ENCODE measurements around the gene ALPI. TPM values are rescaled to one million over a fixed set of nuclear protein-coding genes. Genes with fewer than 3 reads are reported as not detected.
A peak's percentile ranks its signal among the peaks of the same experiment; 100 is the strongest.

ALPI gene
- total RNA-seq, 1 experiment from 2014 or later, result not detected

DNA sequence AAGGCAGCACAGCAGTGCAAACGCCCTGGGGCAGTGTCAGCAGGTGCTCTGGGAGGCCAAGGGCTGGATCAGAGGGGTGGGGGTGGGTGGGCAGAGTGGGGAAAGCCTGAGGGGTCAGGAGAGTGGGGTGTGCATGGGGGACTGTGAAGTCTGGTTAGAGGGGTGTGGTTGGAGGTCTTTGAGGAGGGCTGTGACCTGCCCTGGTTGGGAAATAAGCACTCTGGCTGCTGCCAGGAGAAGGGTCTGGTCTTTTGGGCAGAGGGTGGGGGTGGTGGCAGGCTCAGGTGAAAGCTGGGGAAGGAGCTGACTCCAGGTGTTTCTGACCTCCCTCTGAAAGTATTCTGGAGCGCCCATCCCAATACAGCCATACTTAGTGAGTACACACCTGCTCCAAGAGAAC, 4.2 kb downstream of the ALPI start:
- no peak for DNase-seq (ENCODE audit: low read depth)

DNA sequence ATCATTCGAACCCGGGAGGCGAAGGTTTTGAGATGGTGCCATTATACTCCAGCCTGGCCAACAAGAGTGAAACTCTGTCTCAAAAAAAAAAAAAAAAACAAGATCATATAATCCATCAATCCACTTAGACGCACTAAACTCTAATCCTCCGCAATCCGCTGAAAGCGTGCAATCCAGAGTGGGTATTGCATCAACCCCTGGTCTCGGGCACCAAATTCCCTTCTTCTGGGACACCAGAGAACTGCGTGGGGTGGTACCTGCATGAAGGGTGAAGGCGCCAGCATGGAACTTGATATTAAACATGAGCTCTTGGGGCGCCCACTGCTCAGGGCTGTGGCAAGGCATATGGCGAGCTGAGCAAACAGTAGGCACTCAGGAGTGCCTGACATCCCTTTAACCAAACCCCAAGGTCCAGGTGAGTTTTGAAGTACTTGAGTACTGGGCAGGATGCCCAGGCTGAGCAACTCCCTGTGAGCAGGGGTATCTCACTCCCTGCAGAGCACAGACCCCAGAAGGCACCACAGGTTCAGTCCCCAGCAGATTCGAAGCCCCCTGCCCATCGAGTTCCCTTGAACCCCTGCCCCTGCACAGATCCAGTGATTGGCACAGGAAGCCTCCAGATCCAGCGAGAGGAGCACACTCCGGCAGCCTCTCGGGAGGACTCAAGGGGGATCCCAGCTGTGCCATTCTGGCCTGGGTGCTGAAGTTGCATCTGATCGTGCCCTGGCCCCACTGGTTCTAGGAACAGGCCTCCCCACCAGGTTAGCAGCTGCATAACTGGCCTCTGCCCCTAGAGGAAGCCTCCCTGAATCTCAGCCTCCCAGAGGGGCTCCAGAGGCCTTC, 8.0 kb downstream of the ALPI start:
- DNase-seq (ENCODE audit: low read depth), result no peak

DNA sequence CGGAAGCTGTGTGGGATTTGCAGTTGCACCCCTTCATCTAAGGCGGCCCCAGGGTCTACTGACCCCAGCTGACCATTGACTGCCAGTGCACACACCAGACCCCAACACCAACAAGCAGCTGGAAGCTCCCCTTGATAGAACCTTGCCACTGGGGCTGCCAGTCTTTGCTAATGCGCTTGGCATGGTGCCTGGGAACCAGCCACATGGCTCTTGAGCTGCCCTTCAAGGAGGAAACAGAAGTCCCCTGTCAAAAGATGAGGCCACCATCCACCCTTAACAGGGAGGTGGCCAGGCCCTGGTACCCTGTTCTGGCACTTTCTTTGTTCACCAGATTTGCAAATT, 8.6 kb downstream of the ALPI start:
- no peak for DNase-seq (ENCODE audit: low read depth)

- no peak for DNase-seq (ENCODE audit: low read depth)
Observed at GRCh38 chr2:232465061-232465460, 9.1 kb downstream of the ALPI start.

DNA sequence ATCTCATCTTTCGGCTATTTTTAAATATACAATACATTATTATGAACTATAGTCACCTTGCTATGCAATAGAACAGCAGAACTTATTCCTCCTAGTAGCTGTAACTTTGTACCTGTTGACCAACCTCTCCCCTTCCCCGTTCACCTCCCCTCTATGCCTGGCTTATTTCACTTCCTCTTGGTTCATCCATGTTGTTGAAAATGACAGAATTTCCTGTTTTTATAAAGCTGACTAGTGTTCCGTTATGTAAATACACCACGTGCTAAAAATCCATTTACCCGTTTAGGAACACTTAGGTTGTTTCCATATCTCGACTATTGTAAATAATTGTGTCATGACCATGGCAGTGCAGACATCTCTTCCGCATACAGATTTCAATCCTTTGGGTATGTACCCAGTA, 10.3 kb downstream of the ALPI start:
- no peak for DNase-seq (ENCODE audit: low read depth)

GRCh38 chr2:232473467-232473890, 17.5 kb downstream of the ALPI start:
- peak; percentile 24 for DNase-seq (ENCODE audit: low read depth)

DNA sequence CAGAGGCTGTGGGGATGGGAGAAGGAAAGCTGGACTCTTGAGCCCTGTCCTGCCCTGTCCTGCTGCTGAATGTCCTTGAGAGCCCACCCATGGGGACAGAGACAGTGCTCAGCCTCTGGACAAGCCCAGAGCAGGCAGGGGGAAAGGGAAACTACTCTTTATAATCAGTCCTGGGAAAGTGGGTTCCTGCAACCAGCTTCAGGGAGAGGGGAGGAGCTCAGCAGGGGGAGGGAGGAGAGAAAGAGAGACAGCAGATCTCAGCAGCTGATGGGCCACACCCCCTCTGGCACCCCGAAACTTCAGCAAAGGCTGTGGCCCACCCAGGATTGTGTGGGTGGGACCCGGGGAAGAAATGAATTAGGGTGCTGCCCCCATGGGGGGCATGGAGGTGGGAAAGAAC, 20.1 kb downstream of the ALPI start:
- DNase-seq (ENCODE audit: low read depth), result no peak

GRCh38 chr2:232476791-232477190, 20.8 kb downstream of the ALPI start:
- DNase-seq (ENCODE audit: low read depth), result no peak

DNA sequence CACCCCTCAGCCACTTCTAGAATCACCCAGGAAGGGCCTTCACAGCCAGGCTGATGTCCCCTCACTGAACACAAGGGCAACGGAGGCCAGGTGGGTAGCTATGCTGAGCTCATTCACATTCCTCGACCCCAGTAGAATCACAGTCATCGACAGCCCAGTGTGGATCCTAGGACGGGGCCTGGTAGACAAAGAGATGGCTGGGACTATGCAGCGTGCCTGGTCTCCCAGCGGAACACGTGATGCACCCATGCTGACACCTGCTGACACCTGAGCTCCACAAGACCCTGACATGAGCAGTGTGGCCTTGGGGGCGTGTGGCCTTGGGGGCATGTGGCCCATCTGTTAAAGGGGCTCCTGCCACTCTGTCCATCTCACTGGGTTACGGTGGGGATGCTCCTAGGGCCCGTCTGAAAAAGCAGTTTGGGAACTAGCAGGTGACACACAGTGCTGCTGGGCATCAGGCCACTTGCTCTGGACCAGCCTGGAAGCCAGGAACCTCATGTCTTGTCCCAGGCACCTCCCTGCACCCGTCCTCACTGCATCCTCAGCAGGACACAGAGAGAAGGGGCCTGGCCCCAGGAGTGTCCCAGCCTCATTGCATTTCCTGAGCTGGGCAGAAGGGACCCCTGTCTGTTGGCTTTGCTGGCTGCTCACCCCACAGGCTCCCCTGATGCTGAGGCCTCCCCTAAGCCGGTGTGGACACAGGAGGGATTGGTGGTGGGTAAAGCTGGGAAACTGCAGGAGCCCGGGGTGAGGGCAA, 22.0 kb downstream of the ALPI start:
- DNase-seq (ENCODE audit: low read depth), result no peak

DNA sequence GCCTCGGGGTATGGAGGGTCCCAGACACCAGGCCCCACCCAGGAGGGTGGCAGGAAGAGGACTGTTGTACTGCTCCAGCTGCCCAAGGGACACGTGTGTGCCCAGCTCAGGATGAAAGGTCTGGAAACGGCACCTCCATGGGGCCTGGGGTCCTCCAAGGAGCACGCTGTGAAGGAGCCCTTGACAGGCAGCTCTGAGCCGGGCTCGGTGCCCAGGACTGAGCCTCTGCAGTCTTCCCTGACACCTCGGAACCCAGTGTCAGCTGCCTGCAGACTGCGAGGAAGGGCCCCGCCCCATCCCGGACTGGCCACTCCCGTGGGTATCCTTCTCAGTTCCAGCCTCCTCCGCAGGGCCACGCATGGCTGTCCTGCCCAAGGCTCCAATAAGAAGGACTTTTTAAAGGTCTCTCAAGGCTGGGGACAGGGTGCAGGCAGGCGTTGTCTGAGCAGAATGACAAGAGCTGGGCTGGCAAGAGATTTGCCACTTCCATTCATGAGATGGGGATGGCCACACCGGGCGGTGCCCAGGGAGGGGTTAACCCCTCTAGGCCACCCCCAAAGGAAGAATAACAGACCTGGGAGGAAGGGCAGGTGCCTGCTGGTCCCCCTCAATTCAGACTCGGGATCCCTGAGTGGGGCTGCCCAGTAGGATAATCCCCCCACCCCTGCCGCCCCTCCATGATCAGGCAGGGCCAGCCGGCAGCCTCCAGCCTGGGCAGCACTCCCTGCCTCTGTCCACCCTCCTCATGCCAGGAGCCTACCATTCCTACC, 22.8 kb downstream of the ALPI start:
- no peak for DNase-seq (ENCODE audit: low read depth)

DNA sequence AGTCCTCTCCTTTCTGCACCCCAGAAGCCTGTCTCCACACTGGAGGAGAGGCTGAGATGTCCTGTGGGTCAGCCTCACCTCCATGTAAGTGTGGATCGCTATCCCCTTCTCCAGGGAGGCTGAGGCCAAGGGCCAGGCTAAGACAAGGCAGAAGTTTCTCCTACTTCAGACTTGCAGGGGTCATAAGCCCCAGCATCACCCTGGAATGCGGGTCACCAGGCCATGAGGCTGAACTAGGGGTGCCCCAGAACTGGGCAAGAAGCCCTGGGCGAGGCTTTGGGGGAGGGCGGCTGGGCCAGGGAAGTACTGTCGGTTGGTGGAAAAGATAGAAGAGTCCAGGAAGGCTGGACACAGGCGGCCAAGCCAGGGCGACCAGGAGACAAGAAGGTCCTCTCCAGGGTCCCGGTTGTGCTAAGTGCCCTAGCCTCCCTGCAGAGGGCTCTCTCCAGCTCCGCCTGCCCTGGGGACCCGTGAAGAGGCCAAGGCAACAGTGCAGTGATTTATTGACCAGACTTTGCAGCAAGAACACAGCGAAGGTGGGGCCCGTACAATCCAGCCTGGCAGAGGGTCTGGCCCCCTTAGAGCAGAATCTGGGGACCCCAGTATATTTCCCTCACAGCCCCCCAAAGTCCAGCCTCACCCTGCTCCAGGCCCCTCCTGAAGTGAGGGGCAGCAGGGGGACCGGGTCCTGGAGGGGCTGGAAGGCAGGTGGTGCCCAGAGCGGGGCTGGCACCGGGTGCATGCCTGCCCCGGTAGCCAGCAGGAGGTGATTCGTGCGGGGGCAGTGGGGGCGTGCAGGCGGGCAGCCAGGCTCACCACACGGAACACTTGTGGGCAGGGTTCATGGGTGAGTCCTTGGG, 23.6 kb downstream of the ALPI start:
- no peak for DNase-seq (ENCODE audit: low read depth)

DNA sequence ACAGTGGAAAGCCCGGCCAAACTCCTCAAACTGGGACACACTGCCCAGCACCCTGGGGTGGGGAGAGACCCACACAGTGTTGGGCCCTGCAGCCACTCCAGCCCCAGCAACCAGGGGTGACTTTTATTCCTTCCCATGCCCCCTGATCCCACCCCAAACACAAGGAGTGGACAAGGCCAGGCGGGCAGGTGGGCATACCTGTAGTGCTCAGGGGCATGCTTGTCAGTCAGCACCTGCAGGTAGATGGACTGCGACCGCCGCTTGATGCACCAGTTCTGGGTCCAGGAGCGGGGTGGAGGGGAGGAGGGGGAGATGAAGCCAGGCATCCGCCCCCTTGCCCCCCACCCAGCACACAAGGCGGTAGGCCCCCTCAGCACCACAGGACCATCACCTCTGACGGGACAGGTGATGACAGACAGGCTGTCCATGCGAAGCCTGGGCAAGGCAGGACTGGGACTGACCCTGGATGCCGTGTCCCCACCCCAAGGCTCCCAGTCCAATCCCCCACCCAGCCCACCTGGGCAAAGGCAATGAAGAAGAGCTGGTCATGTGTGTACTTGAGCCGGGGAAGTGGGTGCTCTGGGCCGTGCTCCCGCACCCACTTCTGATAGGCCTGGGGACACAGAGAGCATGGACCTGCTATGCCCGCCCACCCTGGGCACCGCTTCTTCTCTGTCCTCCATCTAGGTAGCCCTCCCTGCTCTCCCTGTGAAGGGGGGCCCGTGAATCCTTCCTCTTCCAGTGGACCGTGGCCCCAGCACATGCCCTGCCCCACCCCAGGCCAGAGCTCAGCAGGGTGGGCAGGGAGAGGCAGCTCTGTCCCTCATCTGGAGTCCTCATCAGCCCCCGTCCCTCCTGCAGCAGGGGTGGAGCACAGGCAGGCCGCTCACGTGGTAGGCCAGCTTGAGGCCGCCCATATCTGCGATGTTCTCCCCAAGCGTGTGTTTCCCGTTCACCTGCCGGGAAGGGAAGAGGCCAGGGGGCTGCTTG, 24.5 kb downstream of the ALPI start:
- no peak for DNase-seq (ENCODE audit: low read depth)

DNA sequence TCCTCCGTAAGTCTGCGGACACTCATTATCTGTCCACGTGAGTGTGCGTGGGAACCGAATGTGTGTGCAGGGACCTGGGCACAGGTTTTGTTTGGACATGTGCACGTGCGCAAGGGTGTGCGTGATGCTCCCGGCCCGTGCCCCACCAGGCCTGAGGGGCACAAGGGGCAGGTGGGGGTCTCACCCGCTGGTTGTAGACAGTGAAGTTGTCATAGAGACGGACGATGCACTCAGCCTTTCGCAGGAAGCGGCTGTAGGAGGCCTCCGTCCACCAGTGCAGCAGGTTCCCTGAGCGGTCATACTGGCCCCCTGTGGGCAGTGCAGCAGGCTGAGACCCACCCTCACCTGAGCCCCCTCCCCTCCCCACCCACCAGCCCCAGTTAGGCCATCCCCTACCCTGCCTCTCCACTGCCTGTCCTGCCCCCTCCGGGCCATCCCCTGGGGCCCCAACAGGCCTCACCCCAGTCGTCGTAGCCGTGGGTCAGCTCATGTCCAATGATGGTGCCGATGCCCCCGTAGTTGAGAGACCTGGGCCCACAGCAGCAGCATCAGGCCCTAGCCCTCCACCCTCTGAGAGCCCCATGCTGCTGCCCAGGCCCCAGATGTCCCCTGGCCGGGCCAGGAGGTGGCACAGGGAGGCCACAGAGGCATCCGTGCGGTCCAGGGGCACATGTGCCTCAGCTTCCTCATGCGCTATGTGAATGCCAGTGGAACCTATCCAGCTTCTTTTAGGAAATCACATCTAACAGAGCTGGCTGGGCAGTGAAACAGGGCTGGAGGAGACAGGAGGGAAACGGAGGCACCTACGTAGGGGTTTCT, 25.6 kb downstream of the ALPI start:
- no peak for DNase-seq (ENCODE audit: low read depth)

DNA sequence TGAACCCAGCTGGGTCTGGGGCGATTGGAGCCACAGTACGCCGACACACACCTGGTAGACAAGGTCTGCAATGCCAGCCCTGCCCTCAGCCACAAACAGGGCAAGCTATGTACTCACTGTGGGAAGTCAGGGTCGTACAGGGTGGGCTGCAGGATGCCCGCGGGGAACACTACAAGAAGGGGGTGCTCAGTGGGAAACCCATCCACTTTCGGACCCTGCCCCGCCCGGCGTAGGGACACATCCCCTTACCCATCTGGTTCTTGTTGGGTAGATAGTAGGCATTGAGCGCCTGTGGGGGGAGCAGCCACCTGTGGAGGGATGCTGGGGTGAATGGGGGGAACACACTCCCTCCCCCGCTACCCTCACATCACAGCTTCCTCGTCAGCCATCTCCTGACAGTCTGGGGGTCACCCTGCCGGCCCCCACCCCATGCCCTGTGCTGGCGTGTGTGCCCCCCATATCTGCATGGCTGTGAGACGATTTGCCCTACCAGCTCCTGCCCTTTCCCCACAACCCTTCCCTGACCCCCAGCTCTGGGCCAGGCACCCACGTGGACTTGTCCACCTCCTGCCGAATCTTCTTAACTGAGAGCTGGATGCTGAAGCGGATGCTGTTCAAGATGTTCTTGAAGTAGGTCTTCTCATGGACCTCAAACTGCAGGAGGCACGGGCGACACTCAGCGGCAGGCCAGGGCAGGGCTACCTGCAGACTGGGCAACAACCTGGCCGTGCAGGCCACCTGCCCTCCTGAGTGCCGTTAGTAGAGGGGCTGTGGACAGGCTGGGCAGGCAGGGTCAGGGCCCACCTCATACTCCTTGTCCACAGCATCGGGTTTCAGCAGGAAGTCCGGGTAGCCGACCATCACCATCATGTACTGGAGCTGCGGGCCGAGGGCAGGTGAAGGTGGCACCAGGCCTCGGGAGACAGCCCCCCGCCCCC, 26.6 kb downstream of the ALPI start:
- no peak for DNase-seq (ENCODE audit: low read depth)

- no peak for DNase-seq (ENCODE audit: low read depth)
Observed at GRCh38 chr2:232483311-232483922, 27.5 kb downstream of the ALPI start.

- DNase-seq (ENCODE audit: low read depth), result no peak
Observed at GRCh38 chr2:232483923-232484627, 28.1 kb downstream of the ALPI start.

Data from RPMI7951 (cell line).